HEK293 (cell line): ENCODE measurements around the gene SAP25.

Experiments used
- TF ChIP-seq, protein P1 (sequence below): fragments of 450-650 bp; formaldehyde crosslinking; IDR thresholded peaks from 2 replicates; pipeline ENCODE4 v1.5.1; 2016; ENCODE audit warnings: missing biosample characterization, missing genetic modification characterization
- TF ChIP-seq, protein P2 (sequence below): fragments of 450-650 bp; formaldehyde crosslinking; IDR thresholded peaks from 2 replicates; pipeline ENCODE4 v1.5.1; 2016; ENCODE audit warnings: missing biosample characterization, missing genetic modification characterization

DNA sequence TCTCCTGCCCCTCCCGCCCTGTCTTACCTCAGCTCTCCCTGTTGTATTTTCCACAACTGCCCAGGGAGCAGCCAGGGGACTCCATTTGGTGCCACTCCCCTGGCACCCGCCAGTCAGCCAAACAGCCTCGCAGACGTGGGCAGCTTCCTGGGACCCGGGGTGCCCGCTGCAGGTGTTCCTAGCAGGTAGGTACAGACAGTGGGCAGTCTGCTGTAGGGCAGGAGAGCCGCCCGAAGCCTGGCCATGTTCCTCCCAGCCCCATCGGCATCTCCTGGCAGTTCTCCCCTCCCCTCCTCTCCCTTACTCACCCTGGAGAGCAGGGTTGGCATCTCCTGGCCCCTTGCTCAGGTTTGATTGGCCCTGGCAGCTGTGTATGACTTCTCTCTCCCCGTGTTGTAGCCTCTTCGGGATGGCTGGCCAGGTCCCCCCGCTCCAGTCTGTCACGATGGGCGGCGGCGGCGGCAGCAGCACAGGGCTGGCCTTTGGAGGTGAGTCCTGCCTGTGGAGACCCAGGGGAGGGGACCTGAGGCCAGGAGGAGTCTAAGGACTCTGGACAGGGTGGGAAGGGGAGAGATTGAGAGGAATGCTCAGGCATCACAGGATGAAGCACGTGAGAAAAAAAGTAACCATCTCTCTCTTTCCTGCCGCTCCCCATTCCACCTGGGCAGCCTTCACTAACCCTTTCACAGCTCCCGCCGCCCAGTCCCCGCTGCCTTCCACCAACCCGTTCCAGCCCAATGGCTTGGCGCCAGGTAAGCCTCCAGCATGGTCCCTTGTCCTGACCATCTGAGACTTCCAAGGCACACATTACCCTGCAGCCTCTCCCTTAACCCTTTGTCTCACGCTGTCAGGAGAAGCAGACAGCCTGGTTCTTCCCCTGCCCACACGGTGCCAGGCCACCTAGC is 11.3 kb downstream of the SAP25 start:
- TF ChIP-seq, protein P1, sequence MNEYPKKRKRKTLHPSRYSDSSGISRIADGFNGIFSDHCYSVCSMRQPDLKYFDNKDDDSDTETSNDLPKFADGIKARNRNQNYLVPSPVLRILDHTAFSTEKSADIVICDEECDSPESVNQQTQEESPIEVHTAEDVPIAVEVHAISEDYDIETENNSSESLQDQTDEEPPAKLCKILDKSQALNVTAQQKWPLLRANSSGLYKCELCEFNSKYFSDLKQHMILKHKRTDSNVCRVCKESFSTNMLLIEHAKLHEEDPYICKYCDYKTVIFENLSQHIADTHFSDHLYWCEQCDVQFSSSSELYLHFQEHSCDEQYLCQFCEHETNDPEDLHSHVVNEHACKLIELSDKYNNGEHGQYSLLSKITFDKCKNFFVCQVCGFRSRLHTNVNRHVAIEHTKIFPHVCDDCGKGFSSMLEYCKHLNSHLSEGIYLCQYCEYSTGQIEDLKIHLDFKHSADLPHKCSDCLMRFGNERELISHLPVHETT (tag by site-specific recombination), result no peak
- TF ChIP-seq, protein P2, sequence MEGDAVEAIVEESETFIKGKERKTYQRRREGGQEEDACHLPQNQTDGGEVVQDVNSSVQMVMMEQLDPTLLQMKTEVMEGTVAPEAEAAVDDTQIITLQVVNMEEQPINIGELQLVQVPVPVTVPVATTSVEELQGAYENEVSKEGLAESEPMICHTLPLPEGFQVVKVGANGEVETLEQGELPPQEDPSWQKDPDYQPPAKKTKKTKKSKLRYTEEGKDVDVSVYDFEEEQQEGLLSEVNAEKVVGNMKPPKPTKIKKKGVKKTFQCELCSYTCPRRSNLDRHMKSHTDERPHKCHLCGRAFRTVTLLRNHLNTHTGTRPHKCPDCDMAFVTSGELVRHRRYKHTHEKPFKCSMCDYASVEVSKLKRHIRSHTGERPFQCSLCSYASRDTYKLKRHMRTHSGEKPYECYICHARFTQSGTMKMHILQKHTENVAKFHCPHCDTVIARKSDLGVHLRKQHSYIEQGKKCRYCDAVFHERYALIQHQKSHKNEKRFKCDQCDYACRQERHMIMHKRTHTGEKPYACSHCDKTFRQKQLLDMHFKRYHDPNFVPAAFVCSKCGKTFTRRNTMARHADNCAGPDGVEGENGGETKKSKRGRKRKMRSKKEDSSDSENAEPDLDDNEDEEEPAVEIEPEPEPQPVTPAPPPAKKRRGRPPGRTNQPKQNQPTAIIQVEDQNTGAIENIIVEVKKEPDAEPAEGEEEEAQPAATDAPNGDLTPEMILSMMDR, result no peak
